Left ventricle myocardium inferior (tissue), 1 donor: Measurements from ENCODE around the gene SH3BGRL. TPM values are rescaled to one million over a fixed set of nuclear protein-coding genes. Genes with fewer than 3 reads are reported as not detected.

Experiments
- DNase-seq: peaks from one replicate; pipeline ENCODE4 v3.0.0-alpha.2; 2020
- H3K27ac ChIP-seq: fragments of 200-600 bp; replicated peaks from 2 replicates; pipeline ENCODE4 v1.8.0; 2021
- H3K27me3 ChIP-seq: fragments of 200-600 bp; 2 replicates; pipeline ENCODE4 v1.8.0; 2021; ENCODE audit warnings: low read depth
- H3K36me3 ChIP-seq: fragments of 200-600 bp; 2 replicates; pipeline ENCODE4 v1.8.0; 2021
- H3K4me1 ChIP-seq: fragments of 200-600 bp; 2 replicates; pipeline ENCODE4 v1.8.0; 2021
- H3K4me3 ChIP-seq: fragments of 200-600 bp; 2 replicates; pipeline ENCODE4 v1.8.0; 2021; ENCODE audit warnings: mild to moderate bottlenecking, moderate library complexity
- H3K9me3 ChIP-seq: fragments of 200-600 bp; replicated peaks from 2 replicates; pipeline ENCODE4 v1.8.0; 2021
- intact Hi-C: fragments of 100-400 bp; cut with micrococcal nuclease; formaldehyde crosslinking; loops from one replicate; pipeline ENCODE4 v1.11.0; 2022
- total RNA-seq: library from RNA; stranded (reverse); fragmentation: NEBNext Ultra II Directional; extraction: Animal tissue kit (Norgen Biotek cat#: 25700); gene quantifications from one replicate; pipeline ENCODE4 v1.2.1, GENCODE V29; 2021
- TF ChIP-seq, protein P1 (sequence below): fragments of 200-600 bp; IDR thresholded peaks from 2 replicates; pipeline ENCODE4 v1.8.0; 2021; ENCODE audit warnings: antibody characterized with exemption, mild to moderate bottlenecking, borderline replicate concordance
- donor health status: DM: no; HTN: yes; CAD: no; lungs with severe emphysema.

The SH3BGRL gene
- total RNA-seq, 1 donor from 2014 or later: 27.0 TPM

GRCh38 chrX:81280148-81280547, 78.2 kb downstream of the SH3BGRL start:
- no peaks in the 10 kb centered on the region for H3K27me3 ChIP-seq
- no peaks in the 10 kb centered on the region for H3K4me1 ChIP-seq
- H3K4me3 ChIP-seq: no peak overlapping the region
- no peaks in the 10 kb centered on the region for H3K36me3 ChIP-seq
- DNase-seq: no peak
- intact Hi-C loops: no loop called here
- peaks cover 5% of the 10 kb centered on the region for H3K9me3 ChIP-seq
- H3K27ac ChIP-seq: no peak overlapping the region
- TF ChIP-seq, protein P1, sequence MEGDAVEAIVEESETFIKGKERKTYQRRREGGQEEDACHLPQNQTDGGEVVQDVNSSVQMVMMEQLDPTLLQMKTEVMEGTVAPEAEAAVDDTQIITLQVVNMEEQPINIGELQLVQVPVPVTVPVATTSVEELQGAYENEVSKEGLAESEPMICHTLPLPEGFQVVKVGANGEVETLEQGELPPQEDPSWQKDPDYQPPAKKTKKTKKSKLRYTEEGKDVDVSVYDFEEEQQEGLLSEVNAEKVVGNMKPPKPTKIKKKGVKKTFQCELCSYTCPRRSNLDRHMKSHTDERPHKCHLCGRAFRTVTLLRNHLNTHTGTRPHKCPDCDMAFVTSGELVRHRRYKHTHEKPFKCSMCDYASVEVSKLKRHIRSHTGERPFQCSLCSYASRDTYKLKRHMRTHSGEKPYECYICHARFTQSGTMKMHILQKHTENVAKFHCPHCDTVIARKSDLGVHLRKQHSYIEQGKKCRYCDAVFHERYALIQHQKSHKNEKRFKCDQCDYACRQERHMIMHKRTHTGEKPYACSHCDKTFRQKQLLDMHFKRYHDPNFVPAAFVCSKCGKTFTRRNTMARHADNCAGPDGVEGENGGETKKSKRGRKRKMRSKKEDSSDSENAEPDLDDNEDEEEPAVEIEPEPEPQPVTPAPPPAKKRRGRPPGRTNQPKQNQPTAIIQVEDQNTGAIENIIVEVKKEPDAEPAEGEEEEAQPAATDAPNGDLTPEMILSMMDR: no peak

DNA sequence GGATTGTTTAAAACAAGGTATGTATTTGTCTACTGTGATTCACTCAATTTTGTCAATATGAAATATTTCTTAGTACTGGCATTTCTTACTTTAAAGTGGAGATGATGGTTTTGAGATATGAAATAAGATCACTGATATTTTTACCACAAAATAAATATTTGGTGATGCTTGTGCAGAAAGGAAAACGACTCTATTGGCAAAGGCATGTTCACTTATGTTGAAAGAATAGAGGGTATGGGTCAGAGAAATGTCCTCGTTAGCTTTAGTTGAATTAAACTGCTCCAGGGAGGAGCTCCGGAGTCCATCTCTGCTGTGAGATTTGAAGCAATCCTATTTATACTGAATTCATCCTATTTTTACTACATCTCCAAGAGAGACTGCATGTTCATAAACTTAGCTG, 84.2 kb downstream of the SH3BGRL start:
- intact Hi-C loops: no loop called here
- Histone ChIP-seq H3K4me3 (no peak overlapping the region), H3K4me1 (no peaks in the 10 kb centered on the region), H3K9me3 (peaks cover 21% of the 10 kb centered on the region), H3K27me3 (no peaks in the 10 kb centered on the region), H3K36me3 (no peaks in the 10 kb centered on the region), H3K27ac (no peak overlapping the region)
- TF ChIP-seq, protein P1: no peak
- no peak for DNase-seq

GRCh38 chrX:81286608-81287007, 84.7 kb downstream of the SH3BGRL start:
- TF ChIP-seq, protein P1: no peak
- intact Hi-C loops: no loop called here
- no peak overlapping the region for H3K27ac ChIP-seq
- no peaks in the 10 kb centered on the region for H3K4me1 ChIP-seq
- no peaks in the 10 kb centered on the region for H3K36me3 ChIP-seq
- no peak for DNase-seq
- H3K27me3 ChIP-seq: no peaks in the 10 kb centered on the region
- no peak overlapping the region for H3K4me3 ChIP-seq
- H3K9me3 ChIP-seq: peaks cover 26% of the 10 kb centered on the region

- intact Hi-C loops: no loop called here
- H3K27ac ChIP-seq: no peak overlapping the region
- TF ChIP-seq, protein P1: no peak
- no peak overlapping the region for H3K4me3 ChIP-seq
- no peaks in the 10 kb centered on the region for H3K4me1 ChIP-seq
- DNase-seq: no peak
- no peaks in the 10 kb centered on the region for H3K27me3 ChIP-seq
- peaks cover 41% of the 10 kb centered on the region for H3K9me3 ChIP-seq
- no peaks in the 10 kb centered on the region for H3K36me3 ChIP-seq
Observed at GRCh38 chrX:81291996-81292395, 90.1 kb downstream of the SH3BGRL start.

- no peak overlapping the region for H3K27ac ChIP-seq
- TF ChIP-seq, protein P1: no peak
- H3K27me3 ChIP-seq: no peaks in the 10 kb centered on the region
- no peaks in the 10 kb centered on the region for H3K4me1 ChIP-seq
- no peak for DNase-seq
- intact Hi-C loops: no loop called here
- peaks cover 36% of the 10 kb centered on the region for H3K9me3 ChIP-seq
- no peaks in the 10 kb centered on the region for H3K36me3 ChIP-seq
- H3K4me3 ChIP-seq: no peak overlapping the region
Observed at GRCh38 chrX:81294101-81294500, 92.2 kb downstream of the SH3BGRL start.

GRCh38 chrX:81301877-81302276, 100.0 kb downstream of the SH3BGRL start:
- no peaks in the 10 kb centered on the region for H3K9me3 ChIP-seq
- H3K27me3 ChIP-seq: no peaks in the 10 kb centered on the region
- intact Hi-C loops: no loop called here
- H3K4me3 ChIP-seq: no peak overlapping the region
- DNase-seq: no peak
- TF ChIP-seq, protein P1: no peak
- no peaks in the 10 kb centered on the region for H3K4me1 ChIP-seq
- H3K27ac ChIP-seq: no peak overlapping the region
- no peaks in the 10 kb centered on the region for H3K36me3 ChIP-seq
